ENCODE results near the gene RHOBTB1. TPM values are rescaled to one million over a fixed set of nuclear protein-coding genes. Genes with fewer than 3 reads are reported as not detected.

The RHOBTB1 gene
- total RNA-seq, 2 donors from 2014 or later, result 16.7 to 19.6 TPM

DNA sequence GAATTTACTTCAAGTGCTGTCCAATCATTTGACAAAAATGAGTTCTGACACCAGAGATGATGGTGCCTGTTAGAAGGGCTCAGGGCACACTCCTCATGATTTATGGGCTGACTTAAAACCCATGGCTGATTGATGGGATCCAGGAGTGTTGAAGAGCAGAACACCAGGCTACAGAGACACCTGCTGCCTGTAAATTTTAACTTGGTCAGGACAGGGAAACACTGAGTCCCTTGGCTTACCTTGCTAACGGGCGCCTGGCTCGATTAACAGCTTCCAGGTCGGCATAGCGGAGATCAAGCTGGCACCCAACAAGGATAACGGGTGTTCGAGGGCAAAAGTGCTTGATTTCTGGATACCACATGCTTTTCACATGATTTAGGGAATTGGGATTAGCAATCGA lies 51.4 kb downstream of the RHOBTB1 start:
- Histone ChIP-seq H3K36me3 (peaks cover 6% of the 10 kb centered on the region), H3K27me3 (replicated peaks; ENCODE audit: insufficient read depth) (no peaks in the 10 kb centered on the region), H3K4me3 (no peak overlapping the region), H3K4me1 (ENCODE audit: control insufficient read depth in 1 of 2, low read depth in 2 of 2) (peaks cover 12 to 21% of the 10 kb centered on the region in 2 donors), H3K27ac (no peak overlapping the region), H3K9me3 (no peaks in the 10 kb centered on the region)
- DNase-seq (ENCODE audit: low spot score) (no peak), ATAC-seq (ENCODE audit: insufficient number of reproducible peaks, low FRiP score, low read depth) (no peak)
- TF ChIP-seq, protein P1, sequence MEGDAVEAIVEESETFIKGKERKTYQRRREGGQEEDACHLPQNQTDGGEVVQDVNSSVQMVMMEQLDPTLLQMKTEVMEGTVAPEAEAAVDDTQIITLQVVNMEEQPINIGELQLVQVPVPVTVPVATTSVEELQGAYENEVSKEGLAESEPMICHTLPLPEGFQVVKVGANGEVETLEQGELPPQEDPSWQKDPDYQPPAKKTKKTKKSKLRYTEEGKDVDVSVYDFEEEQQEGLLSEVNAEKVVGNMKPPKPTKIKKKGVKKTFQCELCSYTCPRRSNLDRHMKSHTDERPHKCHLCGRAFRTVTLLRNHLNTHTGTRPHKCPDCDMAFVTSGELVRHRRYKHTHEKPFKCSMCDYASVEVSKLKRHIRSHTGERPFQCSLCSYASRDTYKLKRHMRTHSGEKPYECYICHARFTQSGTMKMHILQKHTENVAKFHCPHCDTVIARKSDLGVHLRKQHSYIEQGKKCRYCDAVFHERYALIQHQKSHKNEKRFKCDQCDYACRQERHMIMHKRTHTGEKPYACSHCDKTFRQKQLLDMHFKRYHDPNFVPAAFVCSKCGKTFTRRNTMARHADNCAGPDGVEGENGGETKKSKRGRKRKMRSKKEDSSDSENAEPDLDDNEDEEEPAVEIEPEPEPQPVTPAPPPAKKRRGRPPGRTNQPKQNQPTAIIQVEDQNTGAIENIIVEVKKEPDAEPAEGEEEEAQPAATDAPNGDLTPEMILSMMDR (IDR thresholded peaks at IDR 0.05), result no peak

GRCh38 chr10:60890811-60891210 lies 53.2 kb downstream of the RHOBTB1 start:
- Histone ChIP-seq H3K4me3 (no peak overlapping the region), H3K27me3 (replicated peaks; ENCODE audit: insufficient read depth) (no peaks in the 10 kb centered on the region), H3K36me3 (peaks cover 8% of the 10 kb centered on the region), H3K9me3 (no peaks in the 10 kb centered on the region), H3K4me1 (ENCODE audit: control insufficient read depth in 1 of 2, low read depth in 2 of 2) (peaks cover 4 to 5% of the 10 kb centered on the region in 2 donors), H3K27ac (no peak overlapping the region)
- no peak for ATAC-seq (ENCODE audit: insufficient number of reproducible peaks, low FRiP score, low read depth)
- TF ChIP-seq, protein P1 (IDR thresholded peaks at IDR 0.05), result no peak
- no peak for DNase-seq (ENCODE audit: low spot score)

- Histone ChIP-seq H3K4me1 (ENCODE audit: control insufficient read depth in 1 of 2, low read depth in 2 of 2) (no peaks in the 10 kb centered on the region), H3K9me3 (no peaks in the 10 kb centered on the region), H3K27me3 (replicated peaks; ENCODE audit: insufficient read depth) (no peaks in the 10 kb centered on the region), H3K36me3 (peaks cover 6% of the 10 kb centered on the region), H3K27ac (no peak overlapping the region), H3K4me3 (no peak overlapping the region)
- ATAC-seq (ENCODE audit: insufficient number of reproducible peaks, low FRiP score, low read depth) (no peak), DNase-seq (ENCODE audit: low spot score) (no peak)
- TF ChIP-seq, protein P1 (IDR thresholded peaks at IDR 0.05), result no peak
Observed at GRCh38 chr10:60883187-60883586, 60.8 kb downstream of the RHOBTB1 start.

DNA sequence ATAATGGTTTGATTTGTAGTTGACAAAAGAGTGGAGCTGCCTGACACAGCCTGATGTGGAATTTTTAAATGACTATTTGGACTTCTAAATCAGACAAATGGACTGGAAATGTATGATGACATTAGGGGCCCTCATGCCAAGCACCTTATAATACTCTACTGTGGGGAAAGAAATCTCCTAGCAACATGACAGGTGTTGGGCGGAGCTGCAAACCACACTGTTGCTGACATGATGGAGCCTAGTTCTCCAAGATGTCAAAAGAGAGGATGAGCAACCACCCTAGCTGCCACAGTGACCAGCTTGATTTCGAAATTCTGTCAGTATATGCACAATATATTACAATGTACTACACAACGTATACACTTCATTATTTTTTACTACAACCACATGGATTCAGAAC lies 65.8 kb downstream of the RHOBTB1 start:
- DNase-seq (ENCODE audit: low spot score) (no peak), ATAC-seq (ENCODE audit: insufficient number of reproducible peaks, low FRiP score, low read depth) (no peak)
- Histone ChIP-seq H3K36me3 (no peaks in the 10 kb centered on the region), H3K4me1 (ENCODE audit: control insufficient read depth in 1 of 2, low read depth in 2 of 2) (peaks cover 9 to 29% of the 10 kb centered on the region in 2 donors), H3K4me3 (no peak overlapping the region), H3K9me3 (no peaks in the 10 kb centered on the region), H3K27ac (no peak overlapping the region), H3K27me3 (replicated peaks; ENCODE audit: insufficient read depth) (no peaks in the 10 kb centered on the region)
- TF ChIP-seq, protein P1 (IDR thresholded peaks at IDR 0.05), result no peak

- TF ChIP-seq, protein P1 (IDR thresholded peaks at IDR 0.05), result no peak
- no peak for ATAC-seq (ENCODE audit: insufficient number of reproducible peaks, low FRiP score, low read depth)
- no peak overlapping the region for H3K27ac ChIP-seq
- H3K4me1 ChIP-seq (ENCODE audit: control insufficient read depth in 1 of 2, low read depth in 2 of 2), result peaks cover 9 to 29% of the 10 kb centered on the region in 2 donors
- H3K36me3 ChIP-seq, result peaks cover 5% of the 10 kb centered on the region
- H3K9me3 ChIP-seq, result no peaks in the 10 kb centered on the region
- H3K27me3 ChIP-seq (replicated peaks; ENCODE audit: insufficient read depth), result no peaks in the 10 kb centered on the region
- no peak overlapping the region for H3K4me3 ChIP-seq
- DNase-seq (ENCODE audit: low spot score), result no peak
Observed at GRCh38 chr10:60877777-60878120, 66.2 kb downstream of the RHOBTB1 start.

All from thoracic aorta (tissue), 2 donors.